CD4-positive, alpha-beta T cell treated with Interleukin-17A for 4 hours (primary cell): ENCODE data around the gene CDC20.

ENCODE experiments used
- DNase-seq: peaks from one replicate; pipeline ENCODE4 v3.0.0-alpha.2; 2020; ENCODE audit warnings: mixed read lengths

The CDC20 gene

DNA sequence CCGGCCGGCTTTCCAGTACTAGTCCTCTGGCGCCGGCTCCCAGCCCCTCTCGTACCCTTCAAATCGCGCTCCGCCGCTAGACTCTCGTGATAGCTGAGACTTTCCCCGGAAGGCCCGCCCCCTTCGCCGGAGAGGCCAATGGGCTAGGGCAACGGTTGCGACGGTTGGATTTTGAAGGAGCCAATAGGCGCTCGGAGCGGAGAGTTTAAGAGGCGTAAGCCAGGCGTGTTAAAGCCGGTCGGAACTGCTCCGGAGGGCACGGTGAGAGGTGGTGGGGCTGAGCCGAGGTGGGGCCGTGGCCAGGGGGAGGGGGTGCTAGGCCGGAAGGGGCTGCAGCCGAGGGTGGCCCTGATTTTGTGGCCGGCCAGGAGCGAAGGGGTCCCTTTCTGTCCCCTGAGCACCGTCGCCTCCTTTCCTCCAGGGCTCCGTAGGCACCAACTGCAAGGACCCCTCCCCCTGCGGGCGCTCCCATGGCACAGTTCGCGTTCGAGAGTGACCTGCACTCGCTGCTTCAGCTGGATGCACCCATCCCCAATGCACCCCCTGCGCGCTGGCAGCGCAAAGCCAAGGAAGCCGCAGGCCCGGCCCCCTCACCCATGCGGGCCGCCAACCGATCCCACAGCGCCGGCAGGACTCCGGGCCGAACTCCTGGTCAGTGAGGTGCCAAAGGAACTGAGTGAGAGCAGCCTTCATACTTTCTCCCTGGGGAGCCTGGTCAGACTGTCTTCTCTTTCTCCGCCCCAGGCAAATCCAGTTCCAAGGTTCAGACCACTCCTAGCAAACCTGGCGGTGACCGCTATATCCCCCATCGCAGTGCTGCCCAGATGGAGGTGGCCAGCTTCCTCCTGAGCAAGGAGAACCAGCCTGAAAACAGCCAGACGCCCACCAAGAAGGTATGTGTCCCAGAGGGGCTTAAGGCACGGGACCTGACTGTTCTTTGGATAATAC is at the start of gene CDC20:
Gene CDC20 (plus strand): TSS at position 236 of the 948 bp plus-strand sequence. CDS start 235 bp downstream, at position 471.
- peak; percentile 98 for DNase-seq

DNA sequence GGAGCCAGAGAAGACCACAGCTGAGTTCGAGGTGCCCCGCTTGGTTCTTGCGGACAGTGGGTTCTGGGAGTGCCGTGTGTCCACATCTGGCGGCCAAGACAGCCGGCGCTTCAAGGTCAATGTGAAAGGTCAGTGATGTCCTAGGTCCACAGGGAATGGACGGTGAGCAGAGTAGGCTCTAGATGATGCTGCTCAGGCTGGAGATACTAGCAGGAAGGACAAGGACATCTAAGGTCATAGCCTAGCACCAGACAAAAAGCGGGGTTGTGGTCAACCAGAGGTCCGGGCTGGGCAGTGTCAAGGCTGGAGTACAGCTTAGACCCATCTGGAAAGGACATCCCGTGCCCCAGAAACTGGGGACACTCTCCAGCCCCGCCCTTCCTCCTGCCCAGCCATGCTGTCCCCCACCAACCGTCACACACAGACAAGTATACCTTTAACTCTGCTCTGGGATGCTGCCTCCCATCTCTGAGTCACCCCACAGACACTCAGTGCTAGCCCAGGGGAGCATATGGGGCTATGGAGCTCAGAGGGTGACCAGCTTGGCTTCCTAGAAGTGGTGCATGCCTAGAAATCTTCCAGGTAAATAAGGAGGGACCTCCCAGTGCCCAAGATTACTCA is 49.3 kb upstream of the CDC20 start:
- DNase-seq = no peak

DNA sequence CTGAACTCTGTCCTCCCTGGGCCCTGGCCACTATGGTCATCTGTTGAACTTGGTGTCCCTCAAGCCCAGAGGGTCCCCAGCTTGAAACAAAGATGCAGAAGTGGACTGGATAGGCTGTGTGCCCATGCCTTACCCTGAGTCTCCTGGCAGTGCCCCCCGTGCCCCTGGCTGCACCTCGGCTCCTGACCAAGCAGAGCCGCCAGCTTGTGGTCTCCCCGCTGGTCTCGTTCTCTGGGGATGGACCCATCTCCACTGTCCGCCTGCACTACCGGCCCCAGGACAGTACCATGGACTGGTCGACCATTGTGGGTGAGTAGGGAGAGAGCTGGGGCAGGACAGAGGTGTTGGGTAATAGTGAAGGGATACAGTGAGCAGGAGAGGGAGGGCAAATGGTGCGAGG is 47.3 kb upstream of the CDC20 start:
- no peak for DNase-seq

DNA sequence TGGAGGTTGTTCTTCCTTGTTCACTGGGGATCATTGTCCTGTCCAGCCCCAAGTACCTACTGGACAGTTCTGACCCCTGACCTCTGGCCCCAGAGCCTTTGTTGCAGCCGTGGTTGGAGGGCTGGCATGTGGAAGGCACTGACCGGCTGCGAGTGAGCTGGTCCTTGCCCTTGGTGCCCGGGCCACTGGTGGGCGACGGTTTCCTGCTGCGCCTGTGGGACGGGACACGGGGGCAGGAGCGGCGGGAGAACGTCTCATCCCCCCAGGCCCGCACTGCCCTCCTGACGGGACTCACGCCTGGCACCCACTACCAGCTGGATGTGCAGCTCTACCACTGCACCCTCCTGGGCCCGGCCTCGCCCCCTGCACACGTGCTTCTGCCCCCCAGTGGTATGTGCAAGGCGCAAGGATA is 46.6 kb upstream of the CDC20 start:
- no peak for DNase-seq

DNA sequence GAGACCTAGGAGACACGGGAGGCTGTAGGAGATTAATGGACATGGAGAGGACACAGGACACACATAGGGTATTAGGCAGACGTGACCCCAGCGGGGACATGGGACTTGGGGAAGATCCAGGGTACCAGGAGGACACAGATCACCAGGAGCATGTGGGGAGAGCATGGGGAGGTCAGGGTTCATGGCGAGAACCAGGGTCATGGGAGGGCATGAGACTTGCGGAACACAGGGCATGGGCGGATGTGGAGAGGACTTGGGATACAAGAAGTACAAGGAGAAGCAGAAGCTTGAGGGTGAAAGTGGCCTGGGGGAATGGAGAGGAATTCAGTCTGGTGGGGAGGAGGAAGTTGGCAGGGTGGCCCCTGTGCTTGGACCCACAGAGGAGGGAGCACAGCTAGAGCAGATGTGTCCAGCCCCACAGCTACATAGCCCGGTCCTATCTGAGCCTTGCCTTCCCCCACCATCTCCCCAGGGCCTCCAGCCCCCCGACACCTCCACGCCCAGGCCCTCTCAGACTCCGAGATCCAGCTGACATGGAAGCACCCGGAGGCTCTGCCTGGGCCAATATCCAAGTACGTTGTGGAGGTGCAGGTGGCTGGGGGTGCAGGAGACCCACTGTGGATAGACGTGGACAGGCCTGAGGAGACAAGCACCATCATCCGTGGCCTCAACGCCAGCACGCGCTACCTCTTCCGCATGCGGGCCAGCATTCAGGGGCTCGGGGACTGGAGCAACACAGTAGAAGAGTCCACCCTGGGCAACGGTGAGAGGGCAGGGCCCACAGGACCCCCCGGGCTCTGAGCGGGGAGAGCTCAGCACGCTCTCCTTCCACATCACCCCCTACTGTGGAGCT is 45.9 kb upstream of the CDC20 start:
- no peak for DNase-seq

DNA sequence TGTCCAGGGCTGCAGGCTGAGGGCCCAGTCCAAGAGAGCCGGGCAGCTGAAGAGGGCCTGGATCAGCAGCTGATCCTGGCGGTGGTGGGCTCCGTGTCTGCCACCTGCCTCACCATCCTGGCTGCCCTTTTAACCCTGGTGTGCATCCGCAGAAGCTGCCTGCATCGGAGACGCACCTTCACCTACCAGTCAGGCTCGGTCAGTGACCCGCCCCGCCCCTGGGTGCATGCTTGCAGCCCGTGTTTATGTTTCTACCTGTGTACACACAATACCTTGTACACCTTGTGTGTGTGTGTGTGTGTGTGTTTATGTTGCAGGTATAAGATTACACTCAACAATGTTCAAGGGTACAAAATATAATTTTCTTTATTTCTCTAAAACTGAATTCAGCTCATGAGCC is 45.0 kb upstream of the CDC20 start:
- no peak for DNase-seq

DNA sequence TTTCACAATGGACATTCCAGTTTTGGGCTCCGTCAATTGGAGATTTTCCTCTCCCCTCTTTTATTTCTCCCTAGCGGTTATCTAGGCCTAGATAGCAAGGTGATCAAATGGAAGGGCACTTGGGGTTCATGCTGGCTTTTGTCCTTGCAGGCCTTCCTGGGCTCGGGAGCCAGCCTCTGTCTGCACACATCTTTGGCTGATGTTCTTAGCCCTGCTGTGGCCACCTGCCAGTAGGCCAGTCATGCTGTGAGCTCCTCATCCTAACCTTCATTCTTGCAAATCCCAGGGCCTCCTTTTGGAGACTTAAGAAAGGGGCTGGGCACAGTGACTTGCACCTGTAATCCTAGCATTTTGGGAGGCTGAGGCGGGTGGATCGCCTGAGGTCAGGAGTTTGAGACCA is 44.5 kb upstream of the CDC20 start:
- no peak for DNase-seq

DNA sequence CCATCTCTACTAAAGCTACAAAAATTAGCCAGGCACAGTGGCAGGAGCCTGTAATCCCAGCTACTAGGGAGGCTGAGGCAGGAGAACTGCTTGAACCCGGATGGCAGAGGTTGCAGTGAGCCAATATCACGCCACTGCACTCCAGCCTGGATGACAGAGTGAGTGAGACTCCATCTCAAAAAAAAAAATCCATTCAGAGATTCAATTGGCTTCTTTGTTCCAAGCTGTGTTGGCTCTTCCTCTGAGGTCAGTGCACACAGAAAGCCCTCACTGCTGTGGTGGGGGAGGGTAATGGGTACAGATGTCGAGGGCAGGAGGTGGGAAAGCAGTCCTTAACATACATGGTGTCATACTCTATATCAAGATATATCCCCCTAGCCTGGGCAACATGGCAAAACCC is 43.3 kb upstream of the CDC20 start:
- no peak for DNase-seq

DNA sequence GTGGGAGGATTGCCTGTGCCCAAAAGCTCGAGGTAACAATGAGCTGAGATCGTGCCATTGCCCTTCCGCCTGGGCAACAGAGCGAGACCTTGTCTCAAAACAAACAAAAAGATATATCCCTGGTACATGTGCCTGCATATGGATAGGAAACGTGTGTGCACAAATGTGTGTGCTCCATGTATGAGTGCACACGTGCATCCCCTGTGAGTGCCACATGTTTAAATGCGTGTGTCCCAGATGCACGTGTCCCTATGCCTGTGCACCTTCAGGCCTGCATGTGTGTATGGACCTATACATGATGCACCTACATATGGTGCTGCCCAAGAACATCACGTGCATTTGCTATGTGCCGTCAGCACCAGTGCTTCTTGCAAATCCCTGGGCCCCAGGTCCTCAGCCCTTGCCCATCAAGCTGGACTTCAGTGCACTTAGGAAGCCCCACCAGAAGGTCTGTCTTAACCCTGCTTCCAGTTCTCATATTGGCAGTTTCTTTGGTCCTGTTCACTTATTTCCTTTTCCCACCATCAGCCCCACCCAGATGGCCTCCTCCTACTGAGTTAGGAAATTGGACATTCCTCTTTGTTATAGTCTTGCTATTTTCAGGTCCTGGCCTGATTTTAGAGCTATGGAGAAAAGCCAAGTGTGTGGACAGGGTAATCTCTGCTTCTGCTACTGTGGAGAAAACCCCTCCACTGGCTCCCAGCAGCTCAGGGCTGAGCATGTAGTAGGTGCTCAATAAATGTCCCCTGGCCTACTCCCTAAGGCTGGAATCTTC is 42.6 kb upstream of the CDC20 start:
- DNase-seq = no peak

DNA sequence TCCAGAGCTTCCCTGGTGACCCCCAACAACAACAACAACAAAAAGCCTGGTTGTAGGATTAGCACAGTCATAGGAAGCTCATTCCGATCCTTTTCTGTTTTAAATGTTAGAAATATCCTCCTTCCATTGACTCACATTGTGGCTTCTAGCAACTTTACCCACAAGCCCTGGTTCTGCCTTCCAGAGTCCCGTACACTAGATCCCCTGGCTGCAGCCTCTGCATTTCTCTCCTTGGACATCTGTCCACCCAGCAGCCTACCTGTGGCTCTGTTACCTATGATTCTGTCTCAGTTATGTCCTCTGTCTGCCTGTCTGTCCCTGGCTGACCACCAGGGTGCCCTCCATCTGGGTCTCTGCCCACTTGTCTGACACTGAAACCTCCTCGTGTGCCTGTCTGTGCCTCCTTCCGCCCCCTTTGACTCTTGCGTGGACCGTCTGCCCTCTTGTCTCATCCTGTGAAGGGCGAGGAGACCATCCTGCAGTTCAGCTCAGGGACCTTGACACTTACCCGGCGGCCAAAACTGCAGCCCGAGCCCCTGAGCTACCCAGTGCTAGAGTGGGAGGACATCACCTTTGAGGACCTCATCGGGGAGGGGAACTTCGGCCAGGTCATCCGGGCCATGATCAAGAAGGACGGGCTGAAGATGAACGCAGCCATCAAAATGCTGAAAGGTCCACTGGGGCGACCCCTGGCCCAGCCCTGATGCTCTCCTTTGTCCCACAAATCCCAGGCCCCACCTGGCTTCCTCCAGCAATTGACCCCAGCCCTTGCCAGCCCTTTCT is 41.9 kb upstream of the CDC20 start:
- DNase-seq = no peak

DNA sequence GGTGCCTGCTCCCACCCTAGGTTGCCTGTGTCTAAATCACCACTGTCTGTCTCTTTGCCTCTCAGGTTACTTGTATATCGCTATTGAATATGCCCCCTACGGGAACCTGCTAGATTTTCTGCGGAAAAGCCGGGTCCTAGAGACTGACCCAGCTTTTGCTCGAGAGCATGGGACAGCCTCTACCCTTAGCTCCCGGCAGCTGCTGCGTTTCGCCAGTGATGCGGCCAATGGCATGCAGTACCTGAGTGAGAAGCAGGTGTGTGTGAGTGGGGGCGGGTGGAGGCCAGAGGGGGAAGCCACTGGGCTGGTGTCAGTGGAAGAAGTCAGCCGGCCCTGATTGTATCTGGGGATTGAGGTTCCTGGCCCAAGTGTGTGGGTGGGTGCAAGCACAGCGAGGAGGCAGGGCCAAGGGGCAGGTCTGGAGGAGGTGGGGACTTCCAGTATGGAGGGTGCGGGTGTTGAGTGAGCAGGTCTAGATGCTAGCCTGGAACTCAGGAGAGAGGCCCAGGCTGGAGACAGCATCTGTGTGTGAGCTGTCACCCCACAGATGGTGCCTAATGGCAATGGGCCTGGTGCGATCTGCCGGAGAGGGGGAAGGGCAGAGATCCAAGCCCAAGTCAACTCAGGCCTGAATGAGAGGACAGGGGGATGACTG is 40.8 kb upstream of the CDC20 start:
- no peak for DNase-seq

DNA sequence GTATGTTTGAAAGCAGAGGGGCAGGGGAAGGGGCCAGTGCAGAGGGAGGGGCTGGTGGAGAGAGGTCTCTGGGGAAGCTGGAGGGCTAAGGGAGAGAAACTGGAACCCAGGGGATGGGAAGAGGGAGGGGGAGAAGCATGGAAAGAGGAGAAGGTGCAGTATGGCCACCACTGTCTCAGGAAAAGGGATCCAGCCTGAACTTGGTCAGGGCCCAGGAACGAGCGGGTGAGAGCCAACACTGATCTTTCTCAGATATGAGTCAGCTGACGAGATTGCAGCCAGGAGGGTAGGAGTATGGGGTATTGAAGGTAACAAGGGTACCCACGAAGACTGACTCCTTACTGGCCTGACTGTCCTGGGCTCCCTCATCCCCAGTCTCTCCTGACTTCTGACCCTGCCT is 40.0 kb upstream of the CDC20 start:
- DNase-seq = no peak

DNA sequence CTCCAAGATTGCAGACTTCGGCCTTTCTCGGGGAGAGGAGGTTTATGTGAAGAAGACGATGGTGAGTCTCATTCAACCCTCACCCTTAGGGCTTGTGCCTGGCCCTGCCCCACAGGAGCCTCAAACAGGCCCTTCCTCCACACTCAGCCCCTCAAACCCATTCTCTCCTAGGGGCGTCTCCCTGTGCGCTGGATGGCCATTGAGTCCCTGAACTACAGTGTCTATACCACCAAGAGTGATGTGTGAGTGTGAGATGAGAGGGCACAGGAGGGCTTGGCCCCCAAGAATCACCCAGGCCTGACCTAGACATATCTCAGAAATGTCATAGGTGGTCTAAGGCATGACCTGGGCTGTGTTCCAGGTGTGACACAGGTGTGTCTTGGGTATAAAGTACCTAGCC is 39.5 kb upstream of the CDC20 start:
- DNase-seq = no peak

DNA sequence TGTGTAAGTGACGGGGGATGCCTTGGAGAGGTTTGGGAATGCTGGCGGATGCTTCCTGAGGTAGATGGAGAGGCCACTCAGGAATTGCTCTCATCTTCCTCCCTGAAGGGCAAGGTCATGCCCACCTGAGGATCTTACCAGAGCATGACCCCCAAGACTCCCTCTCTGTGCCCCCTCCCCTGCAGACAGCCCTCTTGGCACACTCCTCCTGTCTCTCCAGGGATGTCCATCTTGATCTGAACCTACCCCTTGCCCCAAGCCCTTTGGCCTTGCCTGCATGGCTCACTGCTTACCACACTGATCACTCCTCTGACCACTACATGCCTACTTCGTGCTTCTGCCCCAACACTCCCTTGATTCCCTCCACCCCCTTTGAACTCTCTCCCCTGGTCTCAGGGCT is 39.0 kb upstream of the CDC20 start:
- no peak for DNase-seq

DNA sequence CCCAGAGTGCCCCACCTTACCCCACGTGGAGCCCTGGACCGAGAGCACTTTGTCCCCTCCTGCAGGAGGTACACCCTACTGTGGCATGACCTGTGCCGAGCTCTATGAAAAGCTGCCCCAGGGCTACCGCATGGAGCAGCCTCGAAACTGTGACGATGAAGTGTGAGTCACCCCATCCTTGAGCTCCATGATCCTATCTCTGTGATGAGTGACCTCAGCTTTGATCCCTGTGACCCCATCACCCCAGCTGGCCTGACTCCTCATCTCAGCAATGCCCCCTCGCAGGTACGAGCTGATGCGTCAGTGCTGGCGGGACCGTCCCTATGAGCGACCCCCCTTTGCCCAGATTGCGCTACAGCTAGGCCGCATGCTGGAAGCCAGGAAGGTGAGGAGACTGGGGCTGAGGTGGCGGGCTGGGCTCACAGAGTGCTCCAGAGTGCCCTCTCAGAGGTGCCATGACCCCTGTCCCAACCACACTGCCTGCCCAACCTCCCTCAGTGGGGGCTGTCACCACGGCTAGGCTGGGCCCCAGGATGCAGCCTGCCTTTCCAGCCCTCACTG is 37.4 kb upstream of the CDC20 start:
- no peak for DNase-seq

DNA sequence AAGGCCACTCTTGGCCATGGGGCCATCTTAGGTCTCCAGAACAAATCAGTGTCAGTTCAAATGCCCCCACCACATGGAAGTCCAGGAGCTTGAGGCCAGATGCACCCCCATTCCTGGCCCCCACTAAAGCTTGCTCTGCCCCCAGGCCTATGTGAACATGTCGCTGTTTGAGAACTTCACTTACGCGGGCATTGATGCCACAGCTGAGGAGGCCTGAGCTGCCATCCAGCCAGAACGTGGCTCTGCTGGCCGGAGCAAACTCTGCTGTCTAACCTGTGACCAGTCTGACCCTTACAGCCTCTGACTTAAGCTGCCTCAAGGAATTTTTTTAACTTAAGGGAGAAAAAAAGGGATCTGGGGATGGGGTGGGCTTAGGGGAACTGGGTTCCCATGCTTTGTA is 36.3 kb upstream of the CDC20 start:
- DNase-seq = no peak

DNA sequence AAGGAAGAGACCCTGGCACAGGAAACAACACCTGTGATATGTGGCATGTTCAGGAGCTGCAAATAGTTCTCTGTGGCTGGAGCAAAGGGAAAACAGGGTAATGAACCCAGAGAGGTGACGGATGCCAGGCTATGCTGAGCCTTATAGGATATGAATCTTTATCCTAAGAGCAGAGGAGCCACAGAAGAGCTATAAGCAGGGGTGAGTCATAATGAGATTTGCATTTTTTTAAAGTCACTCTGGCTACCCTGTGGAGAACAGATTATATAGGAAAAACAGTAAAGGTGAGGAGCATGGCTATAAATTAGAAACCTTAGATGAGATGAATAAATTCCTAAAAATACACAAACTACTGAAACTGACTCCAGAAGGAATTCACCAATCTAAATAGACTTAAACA is 34.0 kb upstream of the CDC20 start:
- no peak for DNase-seq

DNA sequence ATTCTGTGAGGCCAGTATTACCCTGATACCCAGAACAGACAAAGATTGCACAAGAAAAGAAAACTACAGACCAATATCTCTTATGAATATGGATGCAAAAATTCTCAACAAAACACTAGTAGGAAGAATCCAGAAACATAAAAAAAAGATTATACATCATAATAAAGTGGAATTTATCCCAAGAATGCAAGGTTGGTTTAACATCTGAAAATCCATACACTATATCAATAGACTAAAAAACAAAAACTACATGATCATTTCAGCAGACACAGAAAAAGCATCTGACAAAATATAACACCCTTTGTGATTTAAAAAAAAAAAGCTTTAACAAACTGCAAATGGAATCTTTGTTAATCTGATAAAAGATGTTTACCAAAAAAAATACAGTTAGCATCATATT is 33.4 kb upstream of the CDC20 start:
- no peak for DNase-seq

DNA sequence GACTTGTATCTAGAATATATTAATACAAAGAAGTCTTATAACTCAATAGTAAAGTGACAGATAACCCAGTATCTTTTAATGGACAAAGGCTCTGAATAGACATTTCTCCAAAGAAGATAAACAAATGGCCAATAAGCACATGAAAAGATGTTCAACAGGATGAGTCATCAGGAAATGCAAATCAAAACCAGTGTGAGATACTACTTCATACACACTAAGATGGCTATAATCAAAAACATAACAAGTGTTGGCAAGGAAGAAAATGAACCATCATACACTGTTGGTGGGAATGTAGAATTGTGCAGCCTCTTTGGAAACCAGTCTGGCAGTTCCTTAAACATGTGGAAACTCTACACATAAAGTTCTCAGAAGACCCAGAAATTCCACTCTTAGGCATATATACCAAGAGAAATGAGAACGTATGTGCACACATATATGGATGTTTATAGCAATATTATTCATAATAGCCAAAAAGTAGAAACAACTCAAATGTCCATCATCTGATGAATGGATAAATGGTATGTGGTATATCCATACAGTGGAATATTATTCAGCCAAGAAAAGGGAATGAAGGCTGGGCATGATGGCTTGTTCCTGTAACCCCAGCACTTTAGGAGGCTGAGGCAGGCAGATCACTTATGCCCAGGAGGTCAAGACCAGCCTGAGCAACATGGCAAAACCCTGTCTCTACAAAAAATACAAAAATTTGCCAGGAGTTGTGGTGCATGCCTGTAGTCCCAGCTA is 31.1 kb upstream of the CDC20 start:
- DNase-seq = no peak
